DOHH2 (cell line): Measurements from ENCODE around the gene EFL1.

Source experiments
- H3F3A ChIP-seq: fragments of 200-600 bp; sonication (generic), shearing (Covaris generic); 2 replicates; pipeline ENCODE4 v1.6.0; 2016; ENCODE audit warnings: antibody characterized with exemption, mild to moderate bottlenecking; ENCODE audit not compliant: control insufficient read depth, insufficient read depth
- H3K27ac ChIP-seq: fragments of 200-600 bp; sonication (generic); 2 replicates; pipeline ENCODE4 v1.5.1; 2014; ENCODE audit warnings: low read depth, mild to moderate bottlenecking, low read length, moderate library complexity
- H3K27me3 ChIP-seq: fragments of 200-600 bp; sonication (generic); 2 replicates; pipeline ENCODE4 v1.6.1; 2014; ENCODE audit warnings: mild to moderate bottlenecking, low read length, mixed read lengths; ENCODE audit not compliant: control insufficient read depth
- H3K36me3 ChIP-seq: fragments of 200-600 bp; sonication (generic); 2 replicates; pipeline ENCODE4 v1.6.1; 2014; ENCODE audit warnings: mild to moderate bottlenecking, low read length, moderate library complexity, mixed read lengths; ENCODE audit not compliant: control insufficient read depth
- H3K4me1 ChIP-seq: fragments of 200-600 bp; sonication (generic); 2 replicates; pipeline ENCODE4 v1.6.1; 2014; ENCODE audit warnings: mild to moderate bottlenecking, low read length, mixed read lengths; ENCODE audit not compliant: control insufficient read depth
- H3K4me2 ChIP-seq: fragments of 200-600 bp; sonication (generic); 2 replicates; pipeline ENCODE4 v1.6.0; 2014; ENCODE audit warnings: mild to moderate bottlenecking, low read length, moderate library complexity
- H3K4me3 ChIP-seq: fragments of 200-600 bp; sonication (generic); 2 replicates; pipeline ENCODE4 v1.5.1; 2014; ENCODE audit warnings: mild to moderate bottlenecking, low read length, mixed read lengths
- H3K79me2 ChIP-seq: fragments of 200-600 bp; sonication (generic); 2 replicates; pipeline ENCODE4 v1.6.1; 2014; ENCODE audit warnings: mild to moderate bottlenecking, low read length, mixed read lengths; ENCODE audit not compliant: control insufficient read depth
- H3K9me2 ChIP-seq: fragments of 200-600 bp; sonication (generic); replicated peaks from 2 replicates; pipeline ENCODE4 v1.6.1; 2014; ENCODE audit warnings: mild to moderate bottlenecking, low read length, mixed read lengths; ENCODE audit not compliant: control insufficient read depth
- H3K9me3 ChIP-seq: fragments of 200-600 bp; sonication (generic); 2 replicates; pipeline ENCODE4 v1.6.1; 2014; ENCODE audit warnings: antibody characterized with exemption, low read length, mixed read lengths; ENCODE audit not compliant: control insufficient read depth, insufficient read depth
- H4K20me1 ChIP-seq: fragments of 200-600 bp; sonication (generic); 2 replicates; pipeline ENCODE4 v1.6.0; 2014; ENCODE audit warnings: low read depth, mild to moderate bottlenecking, antibody characterized with exemption, low read length, moderate library complexity; ENCODE audit not compliant: control insufficient read depth, insufficient read depth
- EZH2phosphoT487 ChIP-seq: fragments of 200-600 bp; sonication (generic); IDR thresholded peaks from 2 replicates; pipeline ENCODE4 v1.6.1; 2017; ENCODE audit warnings: borderline replicate concordance, mild to moderate bottlenecking, antibody characterized with exemption, low read length, moderate library complexity, mixed read lengths
- TF ChIP-seq, protein P1 (sequence below): fragments of 200-600 bp; sonication (generic); IDR thresholded peaks from one replicate; pipeline ENCODE4 v1.5.1; 2014; ENCODE audit warnings: antibody characterized with exemption, mild to moderate bottlenecking, low read depth, low read length; ENCODE audit not compliant: poor library complexity, severe bottlenecking

The EFL1 gene

DNA sequence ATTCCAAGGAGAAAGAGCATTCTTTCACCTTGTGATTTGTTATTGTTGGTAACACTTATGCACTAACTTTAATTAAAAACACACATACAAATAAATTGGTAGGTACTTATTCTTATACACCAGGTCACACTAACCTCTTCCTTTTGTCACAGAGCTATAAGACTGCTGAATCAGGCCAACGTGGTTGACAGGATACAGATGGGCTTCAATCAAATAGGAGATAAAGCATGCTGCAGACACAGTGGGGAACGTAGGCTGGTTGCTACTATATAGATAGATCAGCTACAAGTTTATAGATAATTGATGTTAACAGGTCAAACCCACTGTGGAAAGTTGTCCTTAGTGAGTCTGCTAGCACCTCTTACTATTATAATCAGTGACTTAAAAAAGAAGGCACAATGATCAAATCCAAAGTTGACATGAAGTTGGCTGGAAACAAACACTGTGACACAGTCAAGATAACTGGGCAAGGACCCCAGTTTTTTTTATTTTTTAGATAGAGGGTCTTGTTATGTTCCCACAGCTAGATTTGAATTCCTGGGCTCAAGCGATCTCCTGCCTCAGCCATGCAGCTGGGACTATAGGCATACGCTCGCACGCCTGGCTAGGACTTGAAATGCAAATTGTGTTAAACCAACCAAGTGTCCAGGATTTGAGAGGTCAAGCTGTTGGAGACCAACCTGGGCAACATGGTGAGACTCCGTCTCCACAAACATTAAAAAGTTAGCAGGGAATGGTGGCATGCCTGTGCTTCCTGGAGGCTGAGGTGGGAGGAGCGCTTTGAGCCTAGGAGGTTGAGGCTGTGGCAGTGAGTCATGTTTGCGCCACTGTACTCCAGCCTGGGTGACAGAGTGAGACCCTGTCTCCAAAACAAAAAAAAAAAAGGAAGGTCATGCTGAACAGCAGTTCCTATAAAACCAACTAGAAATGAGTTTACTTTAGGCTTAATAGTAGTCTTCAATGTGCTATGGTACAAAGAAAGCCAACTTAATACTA is 118.8 kb downstream of the EFL1 start:
- no peak overlapping the region for H3K27ac ChIP-seq
- H3K4me1 ChIP-seq: peaks cover 6% of the 10 kb centered on the region; the same call in 1 of the 2 replicates
- H4K20me1 ChIP-seq: no peaks in the 10 kb centered on the region
- H3K36me3 ChIP-seq: peaks cover 4% of the 10 kb centered on the region
- H3K9me2 ChIP-seq: no peaks in the 10 kb centered on the region
- H3K4me3 ChIP-seq: no peak overlapping the region
- H3F3A ChIP-seq: no peaks in the 10 kb centered on the region
- TF ChIP-seq, protein P1, sequence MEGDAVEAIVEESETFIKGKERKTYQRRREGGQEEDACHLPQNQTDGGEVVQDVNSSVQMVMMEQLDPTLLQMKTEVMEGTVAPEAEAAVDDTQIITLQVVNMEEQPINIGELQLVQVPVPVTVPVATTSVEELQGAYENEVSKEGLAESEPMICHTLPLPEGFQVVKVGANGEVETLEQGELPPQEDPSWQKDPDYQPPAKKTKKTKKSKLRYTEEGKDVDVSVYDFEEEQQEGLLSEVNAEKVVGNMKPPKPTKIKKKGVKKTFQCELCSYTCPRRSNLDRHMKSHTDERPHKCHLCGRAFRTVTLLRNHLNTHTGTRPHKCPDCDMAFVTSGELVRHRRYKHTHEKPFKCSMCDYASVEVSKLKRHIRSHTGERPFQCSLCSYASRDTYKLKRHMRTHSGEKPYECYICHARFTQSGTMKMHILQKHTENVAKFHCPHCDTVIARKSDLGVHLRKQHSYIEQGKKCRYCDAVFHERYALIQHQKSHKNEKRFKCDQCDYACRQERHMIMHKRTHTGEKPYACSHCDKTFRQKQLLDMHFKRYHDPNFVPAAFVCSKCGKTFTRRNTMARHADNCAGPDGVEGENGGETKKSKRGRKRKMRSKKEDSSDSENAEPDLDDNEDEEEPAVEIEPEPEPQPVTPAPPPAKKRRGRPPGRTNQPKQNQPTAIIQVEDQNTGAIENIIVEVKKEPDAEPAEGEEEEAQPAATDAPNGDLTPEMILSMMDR: no peak
- TF ChIP-seq EZH2phosphoT487: no peak
- H3K4me2 ChIP-seq: no peak overlapping the region
- no peaks in the 10 kb centered on the region for H3K9me3 ChIP-seq
- H3K27me3 ChIP-seq: no peaks in the 10 kb centered on the region
- no peaks in the 10 kb centered on the region for H3K79me2 ChIP-seq

DNA sequence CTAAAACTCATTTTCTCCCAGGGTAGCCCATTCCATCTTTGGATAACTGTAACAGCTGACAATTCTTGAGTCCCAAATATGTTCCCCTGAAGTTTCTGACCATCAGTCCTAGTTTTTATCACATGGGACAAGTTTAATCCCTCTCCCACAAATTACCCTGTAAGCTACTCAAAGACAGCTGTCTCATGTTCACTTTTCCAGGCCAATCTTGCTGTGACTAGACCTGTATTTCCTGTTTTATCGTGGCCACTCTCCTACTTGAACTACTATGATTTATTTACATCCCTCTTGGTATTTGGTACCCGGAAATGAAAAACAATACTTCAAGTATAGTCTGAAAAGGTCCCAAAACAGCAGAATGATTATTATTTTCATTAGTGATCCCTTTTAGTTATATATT is 121.6 kb downstream of the EFL1 start:
- Histone ChIP-seq H3K36me3 (peaks cover 27% of the 10 kb centered on the region), H3K27ac (no peak overlapping the region), H3K9me3 (no peaks in the 10 kb centered on the region), H3K4me1 (peaks cover 6% of the 10 kb centered on the region; the same call in 1 of the 2 replicates), H3K4me3 (no peak overlapping the region), H4K20me1 (no peaks in the 10 kb centered on the region), H3K27me3 (no peaks in the 10 kb centered on the region), H3K9me2 (no peaks in the 10 kb centered on the region), H3F3A (no peaks in the 10 kb centered on the region), H3K4me2 (no peak overlapping the region), H3K79me2 (no peaks in the 10 kb centered on the region)
- TF ChIP-seq, protein P1: no peak
- no peak for TF ChIP-seq EZH2phosphoT487

DNA sequence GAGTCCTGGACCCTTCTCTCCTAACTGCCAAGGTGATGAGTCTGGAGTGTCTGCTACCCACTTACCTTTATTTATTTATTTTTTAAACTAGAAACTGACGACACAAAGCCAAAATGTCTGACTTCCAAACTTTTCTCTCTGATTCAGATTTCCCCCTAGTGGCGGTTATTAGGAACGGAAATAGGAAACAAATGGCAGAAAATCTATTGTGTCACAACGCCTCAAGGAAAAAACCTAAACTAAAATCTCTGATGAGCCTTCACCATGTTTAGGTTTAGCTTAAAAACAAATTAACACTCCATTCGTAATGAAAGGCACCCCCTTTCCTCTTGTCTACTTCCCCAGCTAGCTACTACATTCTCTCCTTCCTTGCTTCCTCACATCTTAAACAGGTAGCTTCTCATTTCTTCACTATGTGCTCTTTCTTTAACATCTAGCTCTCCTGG is 122.7 kb downstream of the EFL1 start:
- Histone ChIP-seq H3K9me3 (no peaks in the 10 kb centered on the region), H3F3A (no peaks in the 10 kb centered on the region), H4K20me1 (no peaks in the 10 kb centered on the region), H3K36me3 (peaks cover 27% of the 10 kb centered on the region), H3K4me2 (no peak overlapping the region), H3K27me3 (no peaks in the 10 kb centered on the region), H3K9me2 (no peaks in the 10 kb centered on the region), H3K27ac (no peak overlapping the region), H3K4me1 (peaks cover 6% of the 10 kb centered on the region; the same call in 1 of the 2 replicates), H3K79me2 (no peaks in the 10 kb centered on the region), H3K4me3 (no peak overlapping the region)
- no peak for TF ChIP-seq EZH2phosphoT487
- TF ChIP-seq, protein P1: peak; percentile 69
